GM12891 (cell line): Measurements from ENCODE around the gene APOC3.

Experiments used
- POLR2A ChIP-seq: IDR thresholded peaks from 2 replicates; pipeline ENCODE4 v1.6.1; 2011; ENCODE audit warnings: low read depth, low read length, control low read depth
- POLR2AphosphoS5 ChIP-seq: IDR thresholded peaks from 2 replicates; pipeline ENCODE4 v1.6.1; 2011; ENCODE audit warnings: low read depth, low read length, control low read depth
- TAF1 ChIP-seq: IDR thresholded peaks from 2 replicates; pipeline ENCODE4 v1.6.1; 2011; ENCODE audit warnings: low read depth, low read length, control low read depth

- TF ChIP-seq POLR2AphosphoS5 (no peak), POLR2A (no peak), TAF1 (no peak)
Measured at GRCh38 chr11:116835791-116836631, 6.3 kb downstream of the APOC3 start.
